NCI-H1436 treated with DMSO at 0.1 percent for 48 hours (cell line): ENCODE data around the gene PARP9.
"Not testable (repeated sequence)": the region's sequence is repeated elsewhere in the genome, so short reads cannot be mapped to it uniquely, and the experiment has no call there.

Source experiments
- DNase-seq: peaks from one replicate; lab custom pipeline; 2025; lab: John Stamatoyannopoulos, UW

PARP9 gene

DNA sequence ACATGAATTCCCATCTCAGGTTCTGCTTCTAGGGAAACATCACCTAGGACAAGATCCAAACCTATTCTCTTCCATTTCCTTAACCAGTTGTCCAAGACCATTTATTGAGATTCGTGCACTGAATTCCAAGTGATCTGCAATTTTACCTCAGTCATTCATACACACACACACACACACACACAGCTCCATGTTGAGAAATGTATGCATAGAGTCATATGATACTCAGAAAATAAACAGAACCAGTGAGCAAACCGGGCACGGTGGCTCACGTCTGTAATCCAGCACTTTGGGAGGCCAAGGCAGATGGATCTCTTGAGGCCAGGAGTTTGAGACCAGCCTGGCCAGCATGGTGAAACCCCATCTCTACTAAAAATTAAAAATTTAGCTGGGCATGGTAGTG lies 43.2 kb downstream of the PARP9 start:
- no peak for DNase-seq

DNA sequence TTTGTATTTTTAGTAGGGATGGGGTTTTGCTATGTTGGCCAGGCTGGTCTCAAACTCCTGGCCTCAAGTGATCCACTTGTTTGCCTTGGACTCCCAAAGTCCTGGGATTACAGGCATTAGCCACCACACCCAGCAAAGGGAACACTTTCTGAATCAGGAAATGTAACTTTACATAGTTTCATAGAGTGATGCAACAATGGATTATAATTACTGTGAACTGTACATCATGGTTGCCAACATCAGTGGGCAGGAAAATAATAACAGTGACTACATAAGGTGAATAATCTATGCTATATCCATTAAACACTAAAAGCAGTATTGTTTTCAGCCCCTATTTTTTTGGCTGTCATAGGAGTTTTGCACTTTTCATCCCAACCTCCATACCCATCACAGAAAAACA lies 44.4 kb downstream of the PARP9 start:
- DNase-seq = no peak

DNA sequence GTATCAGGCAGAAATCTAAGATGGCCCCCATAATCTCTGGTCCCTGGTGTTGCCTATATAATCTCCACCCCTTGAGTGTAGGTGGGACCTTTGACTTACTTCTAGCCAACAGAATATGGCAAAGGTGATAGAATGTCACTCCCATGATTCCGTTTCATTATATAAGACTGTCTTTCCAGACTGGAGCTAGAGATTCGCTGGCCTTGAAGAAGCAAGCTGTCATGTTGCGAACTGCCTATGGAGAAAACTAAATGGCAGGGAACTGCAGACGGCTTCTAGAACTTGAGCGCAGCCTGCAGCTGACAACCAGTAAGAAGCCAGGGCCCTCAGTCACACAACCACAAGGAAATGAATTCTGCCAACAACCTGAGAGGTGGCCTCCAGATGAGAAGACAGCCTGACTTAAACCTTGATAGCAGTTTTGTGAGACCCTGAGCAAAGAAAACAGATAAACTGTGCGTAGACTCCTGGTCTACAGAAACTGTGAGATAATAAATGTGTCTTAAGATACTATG lies 47.2 kb downstream of the PARP9 start:
- no peak for DNase-seq

DNA sequence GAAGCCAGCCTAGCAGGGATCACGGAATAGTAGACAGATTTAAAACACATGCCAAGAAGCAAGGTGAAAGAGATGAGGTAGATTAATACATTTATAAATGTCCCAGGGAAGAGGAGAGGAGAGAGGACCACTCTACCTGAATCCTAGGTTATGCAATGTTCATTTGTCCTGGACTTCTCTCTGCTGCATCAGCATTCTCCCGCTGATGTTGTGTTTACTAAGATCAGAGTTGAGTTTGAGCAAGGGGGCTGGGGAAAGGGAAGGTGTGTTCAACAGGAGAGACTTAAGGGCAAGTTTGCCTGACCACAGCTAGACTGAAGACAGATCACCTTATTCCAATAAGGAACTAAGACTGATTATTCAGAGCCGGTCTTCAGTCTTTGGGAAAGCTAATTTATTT lies 48.2 kb downstream of the PARP9 start:
- no peak for DNase-seq

DNA sequence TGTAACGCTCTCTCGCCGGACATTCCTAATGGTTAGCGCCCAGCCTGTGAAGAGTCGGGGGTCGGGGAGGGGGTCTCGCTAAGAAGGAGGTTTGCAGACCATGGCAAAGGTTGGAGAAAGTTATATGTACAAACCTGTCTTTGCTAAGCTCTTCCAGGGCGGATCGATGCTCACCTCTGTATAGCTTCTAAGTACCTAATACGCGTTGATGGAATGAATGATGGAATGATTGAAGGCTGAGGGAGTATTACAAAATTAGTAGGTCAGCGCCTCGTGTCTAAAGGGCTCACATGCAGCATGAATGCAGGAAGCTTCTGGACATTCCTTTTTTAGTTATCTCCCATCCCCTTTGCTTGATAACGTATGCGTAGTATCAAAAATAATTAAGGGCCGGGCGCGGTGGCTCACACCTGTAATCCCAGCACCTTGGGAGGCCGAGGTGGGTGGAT lies 49.1 kb downstream of the PARP9 start:
- no peak for DNase-seq

DNA sequence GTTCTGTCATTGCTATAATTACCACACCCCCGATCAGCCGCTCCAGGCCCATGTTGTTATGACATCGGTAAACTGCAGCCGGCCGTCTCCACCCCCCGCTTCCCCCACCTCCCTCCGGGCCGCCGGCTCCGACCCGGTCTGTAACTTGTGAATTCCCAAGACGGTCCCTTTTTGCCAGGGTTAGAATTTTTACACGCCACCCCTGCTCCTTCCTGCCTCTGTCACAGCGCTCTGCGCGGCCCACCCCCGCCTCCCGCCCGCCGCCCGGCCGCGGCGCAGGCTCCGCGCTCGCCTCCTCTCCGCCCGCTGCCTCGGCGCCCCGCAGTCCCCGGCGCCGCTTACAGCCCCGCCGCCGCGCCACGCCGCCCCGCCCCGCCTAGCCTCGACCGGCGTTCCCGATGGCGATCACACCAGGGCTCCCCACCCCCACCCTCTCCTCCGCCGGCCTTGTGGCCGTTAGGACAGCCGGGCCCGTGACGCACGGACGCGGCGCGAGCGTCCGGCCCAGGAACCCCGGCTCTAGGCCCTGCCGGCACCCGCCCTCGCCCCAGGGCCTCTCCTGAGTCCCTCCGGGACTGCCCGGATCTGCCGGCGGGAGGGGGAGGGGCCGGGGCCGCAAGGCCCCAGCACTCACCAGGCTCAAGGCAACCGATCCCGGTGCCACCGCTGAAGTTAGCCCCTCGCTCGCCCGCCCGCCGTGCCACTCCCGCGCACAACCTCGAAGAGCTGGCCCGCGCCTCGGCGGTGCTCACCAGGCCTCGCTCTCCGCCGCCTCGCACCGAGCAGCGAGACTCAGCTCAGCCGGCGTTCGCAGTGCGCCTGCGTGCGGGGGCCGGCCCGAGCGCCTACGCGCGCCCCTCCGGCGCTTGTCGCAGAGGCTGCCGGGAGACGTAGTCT lies 49.7 kb downstream of the PARP9 start, which contains the start of gene KPNA1:
KPNA1 (minus strand) TSS at position 817 of the 897 bp plus-strand sequence. CDS start 18,374 bp downstream, outside the sequence.
- peak; percentile 62 for DNase-seq

DNA sequence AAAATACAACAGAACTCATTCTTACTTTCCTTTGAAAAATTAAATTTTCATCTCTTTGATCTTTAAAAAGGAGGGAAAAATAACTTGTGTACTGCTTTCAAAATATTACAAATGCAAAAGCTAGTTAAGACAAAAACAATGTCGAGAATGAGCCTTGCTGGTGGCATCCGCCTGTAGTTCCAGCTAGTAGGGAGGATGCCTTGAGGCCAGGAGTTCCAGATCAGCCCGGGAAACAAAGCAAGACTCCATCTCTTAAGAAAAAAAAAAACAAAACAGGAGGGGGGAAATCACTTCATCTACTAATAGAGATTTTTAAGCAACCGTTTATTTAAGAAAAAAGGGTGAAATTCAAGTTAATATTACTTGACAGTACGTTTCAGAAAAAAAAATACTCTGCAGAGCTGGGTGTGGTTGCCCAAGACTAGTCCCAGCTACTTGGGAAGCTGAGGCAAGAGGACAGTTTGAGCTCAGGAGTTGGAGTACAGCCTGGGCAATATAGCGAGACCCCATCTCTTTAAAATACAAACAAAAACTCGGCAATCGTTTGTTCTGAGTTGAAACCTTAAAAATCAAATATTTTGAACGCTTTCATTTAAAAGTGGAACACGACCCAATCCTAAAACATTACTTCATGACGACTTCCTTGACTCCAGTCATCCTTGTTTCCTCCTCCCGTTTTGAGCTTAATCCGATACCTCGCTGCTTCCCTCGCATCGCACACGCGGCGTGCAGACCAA lies 50.5 kb downstream of the PARP9 start:
- peak; percentile 13 for DNase-seq

DNA sequence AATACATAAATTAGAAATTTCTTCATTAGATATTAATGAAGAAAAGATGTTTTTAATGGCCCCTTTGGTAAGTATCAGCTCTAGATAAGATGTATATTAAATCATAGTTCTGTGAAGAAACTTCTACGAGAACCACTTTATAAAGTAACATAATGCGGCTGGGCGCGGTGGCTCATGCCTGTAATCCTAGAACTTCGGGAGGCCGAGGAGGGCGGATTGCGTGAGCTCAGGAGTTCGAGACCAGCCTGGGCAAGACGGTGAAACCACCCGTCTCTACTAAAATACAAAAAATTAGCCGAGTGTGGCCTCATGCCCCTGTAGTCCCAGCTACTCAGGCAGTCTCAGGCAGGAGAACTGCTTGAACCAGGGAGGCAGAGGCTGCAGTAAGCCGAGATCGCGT lies 51.8 kb downstream of the PARP9 start:
- no peak for DNase-seq

DNA sequence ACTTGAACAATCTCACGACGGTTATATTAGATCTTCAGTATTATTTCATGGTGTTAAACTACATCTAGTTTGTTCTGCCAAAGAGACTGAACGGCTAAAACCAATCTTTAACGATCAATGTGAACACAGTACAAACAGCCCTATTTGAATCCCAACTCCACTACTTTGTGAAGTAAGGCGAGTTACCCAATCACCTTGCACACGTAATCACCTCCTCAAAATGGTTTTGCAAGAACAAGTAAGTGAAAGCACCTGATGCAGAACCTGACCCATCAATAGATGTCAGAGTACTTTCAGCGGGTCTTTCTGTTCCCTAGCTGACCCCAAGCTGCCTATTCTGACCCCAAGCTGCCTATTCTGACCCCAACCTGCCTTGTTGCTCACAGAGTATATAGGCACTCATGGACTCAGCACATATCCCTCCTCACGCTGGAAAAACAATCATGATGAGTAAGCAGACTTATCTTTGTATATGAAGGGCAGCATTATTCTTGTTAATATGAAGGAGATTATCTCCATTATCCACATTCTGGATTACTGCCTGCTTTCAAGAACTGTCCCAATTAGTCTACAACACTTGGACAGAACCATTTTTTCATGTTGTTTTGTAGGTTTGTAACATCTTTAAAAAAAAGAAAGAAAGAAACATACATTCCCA lies 53.1 kb downstream of the PARP9 start:
- DNase-seq = no peak

DNA sequence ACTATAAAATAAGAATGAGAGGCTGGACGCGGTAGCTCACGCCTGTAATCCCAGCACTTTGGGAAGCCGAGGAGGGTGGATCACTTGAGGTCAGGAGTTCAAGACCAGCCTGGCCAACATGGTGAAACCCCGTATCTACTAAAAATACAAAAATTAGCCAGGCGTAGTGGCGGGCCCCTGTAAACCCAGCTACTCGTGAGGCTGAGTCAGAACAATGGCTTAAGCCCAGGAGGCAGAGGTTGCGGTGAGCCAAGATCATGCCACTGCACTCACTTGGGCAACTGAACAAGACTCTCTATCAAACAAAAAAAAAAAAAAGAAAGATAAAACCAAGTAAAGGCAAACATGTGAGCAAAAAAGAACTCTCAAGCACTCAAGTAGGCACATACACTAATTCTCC lies 55.2 kb downstream of the PARP9 start:
- DNase-seq = not testable (repeated sequence)

DNA sequence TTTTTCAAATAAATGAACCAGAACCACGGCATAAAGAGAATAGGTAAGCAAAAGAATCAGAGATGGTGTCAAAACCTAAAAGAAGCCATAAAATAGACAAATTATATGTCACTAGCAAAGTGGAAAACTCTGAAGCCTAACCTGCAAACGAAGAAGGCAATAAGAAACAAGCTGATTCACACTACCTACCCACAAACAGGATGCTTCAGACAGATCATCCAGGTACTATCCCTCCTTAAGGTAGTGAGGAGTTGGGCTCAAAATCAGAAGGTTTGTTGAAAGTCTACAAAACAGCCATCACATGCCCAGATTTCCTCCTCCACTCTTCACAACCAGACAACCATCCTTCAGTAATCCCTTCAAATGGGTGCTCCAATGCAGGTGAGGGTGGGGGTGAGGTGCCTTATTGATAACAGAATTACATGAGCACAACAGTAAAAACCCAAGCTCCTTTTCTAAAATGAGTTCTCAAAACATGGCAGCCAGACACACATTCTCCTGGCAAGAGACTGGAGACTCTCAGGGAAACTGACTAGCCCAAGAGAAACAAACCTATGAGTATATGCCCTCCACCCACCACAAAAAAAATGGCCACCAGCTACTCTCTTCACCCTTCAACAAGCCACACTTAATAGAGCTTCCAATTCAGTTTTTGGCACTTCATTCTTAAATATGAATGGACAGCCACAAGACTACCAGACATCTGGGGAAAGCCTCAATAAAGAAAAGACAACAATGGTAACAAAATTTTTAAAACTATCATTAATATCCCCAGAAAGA lies 55.8 kb downstream of the PARP9 start:
- no peak for DNase-seq

DNA sequence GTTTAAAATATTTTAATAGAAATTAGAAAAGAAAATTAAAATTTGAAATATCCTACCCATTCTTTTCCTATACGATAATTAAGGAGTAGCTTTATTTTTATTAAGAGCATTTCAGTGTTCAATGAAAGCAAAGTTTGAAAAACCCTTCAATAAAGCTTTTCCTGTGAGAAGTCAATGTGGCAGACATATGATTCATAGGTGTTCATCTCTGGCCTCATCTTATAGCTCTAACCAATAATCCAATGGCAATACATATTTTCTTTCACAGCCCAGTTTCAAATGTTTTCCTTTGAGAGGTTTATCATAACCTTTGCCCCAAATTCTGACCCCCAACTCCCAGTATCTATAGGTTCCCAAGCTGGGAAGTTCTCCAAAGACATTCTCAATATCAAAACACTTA lies 57.6 kb downstream of the PARP9 start:
- no peak for DNase-seq

DNA sequence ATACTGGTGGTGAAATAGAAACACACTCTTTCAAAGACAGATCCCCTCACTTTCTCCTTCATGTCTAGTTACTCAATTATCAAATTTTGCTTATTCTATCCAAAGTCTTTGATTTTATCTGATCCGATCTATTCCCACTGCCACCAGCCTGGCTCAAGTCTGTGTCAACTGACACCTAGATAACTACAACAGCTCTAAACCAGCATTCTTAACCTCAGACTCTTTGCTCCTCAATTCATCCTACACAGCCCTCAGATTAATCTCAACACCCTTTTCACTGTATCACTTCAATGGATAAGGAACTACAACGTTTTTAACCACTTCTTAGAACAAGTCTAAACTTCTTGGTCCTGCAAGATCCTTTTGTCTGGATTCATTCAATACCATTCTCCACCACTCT lies 58.4 kb downstream of the PARP9 start:
- DNase-seq = no peak

DNA sequence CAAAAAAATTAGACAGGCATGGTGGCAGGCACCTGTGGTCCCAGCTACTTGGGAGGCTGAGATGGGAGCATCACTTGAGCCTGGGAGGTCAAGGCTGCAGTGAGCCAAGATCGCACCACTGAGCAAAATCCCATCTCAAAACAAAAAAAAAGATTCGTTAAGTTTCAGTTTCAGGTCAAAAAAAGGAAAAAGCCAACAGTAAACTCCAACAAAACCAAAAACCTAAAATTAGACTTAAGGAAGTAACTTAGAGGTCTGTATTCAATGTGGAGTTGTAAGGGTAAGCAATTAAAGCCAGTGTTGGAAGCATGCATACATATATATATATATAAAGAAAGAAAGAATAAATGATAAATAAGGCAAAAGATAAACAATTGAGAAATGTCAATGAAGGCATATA lies 61.2 kb downstream of the PARP9 start:
- DNase-seq = no peak

DNA sequence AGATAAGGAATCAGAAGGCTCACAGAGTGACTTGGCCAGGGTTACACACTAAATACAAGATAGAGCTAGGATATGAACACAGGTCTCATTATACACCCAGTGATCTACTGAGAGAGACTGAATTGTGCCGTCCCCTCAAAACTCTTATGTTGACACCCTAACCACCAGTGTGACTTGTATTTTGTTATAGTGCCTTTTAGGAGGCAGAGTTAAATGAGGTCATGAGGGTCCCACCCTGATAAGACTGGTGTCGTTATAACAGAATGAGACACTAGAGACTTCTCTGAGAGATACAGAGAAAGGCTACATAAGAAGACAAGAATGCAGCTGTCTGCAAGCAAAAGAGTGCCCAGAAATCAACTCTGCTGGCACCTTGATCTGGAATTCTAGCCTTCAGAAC lies 62.0 kb downstream of the PARP9 start:
- no peak for DNase-seq

DNA sequence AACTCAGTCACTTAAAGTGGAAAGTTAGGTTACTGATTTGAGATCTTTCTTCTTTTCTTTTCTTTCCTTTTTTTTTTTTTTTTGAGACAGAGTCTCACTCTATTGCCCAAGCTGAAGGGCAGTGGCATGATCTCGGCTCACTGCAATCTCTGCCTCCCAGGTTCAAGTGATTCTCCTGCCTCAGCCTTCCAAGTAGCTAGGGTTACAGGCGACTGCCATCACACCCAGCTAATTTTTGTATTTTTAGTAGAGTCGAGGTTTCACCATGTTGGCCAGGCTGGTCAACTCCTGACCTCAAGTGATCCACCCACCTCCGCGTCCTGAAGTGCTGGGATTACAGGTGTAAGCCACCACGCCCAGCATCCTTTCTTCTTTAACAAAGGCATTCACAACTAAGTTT lies 63.1 kb downstream of the PARP9 start:
- DNase-seq = not testable (repeated sequence)

DNA sequence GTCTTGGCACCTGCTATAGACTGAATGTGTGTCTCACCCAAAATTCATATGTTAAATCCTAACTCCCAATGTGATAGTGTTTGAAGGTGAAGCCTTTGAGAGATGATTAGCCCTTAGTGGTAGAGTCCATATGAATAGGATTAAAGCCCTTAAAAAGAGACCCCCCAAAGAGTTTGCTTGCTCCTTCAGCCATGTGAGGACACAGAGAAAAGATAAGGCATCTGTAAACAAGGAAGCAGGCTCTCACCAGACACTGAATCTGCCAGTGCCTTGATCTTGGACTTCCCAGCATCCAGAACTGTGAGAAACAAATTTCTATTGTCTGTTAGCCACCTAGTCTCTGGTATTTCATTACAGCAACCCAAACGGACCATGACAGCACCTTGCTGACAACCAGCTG lies 65.9 kb downstream of the PARP9 start:
- no peak for DNase-seq

DNA sequence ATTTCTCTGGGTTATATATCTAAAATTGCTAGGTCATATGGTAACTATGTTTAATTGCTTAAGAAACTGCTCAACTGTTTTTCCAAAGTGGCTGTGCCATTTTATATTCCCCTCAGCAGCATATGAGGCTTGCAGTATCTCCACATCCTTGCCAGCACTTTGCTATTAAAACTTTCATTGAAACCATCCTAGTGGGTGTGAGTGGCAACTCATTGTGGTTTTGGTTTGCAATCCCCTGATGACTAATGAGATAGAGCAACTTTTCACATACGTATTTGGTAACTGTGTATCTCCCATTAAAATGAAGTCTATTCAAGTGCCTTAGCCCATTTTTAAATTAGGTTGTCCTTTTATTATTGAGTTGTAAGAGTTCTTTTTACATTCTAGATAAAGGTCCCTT lies 66.7 kb downstream of the PARP9 start:
- no peak for DNase-seq

DNA sequence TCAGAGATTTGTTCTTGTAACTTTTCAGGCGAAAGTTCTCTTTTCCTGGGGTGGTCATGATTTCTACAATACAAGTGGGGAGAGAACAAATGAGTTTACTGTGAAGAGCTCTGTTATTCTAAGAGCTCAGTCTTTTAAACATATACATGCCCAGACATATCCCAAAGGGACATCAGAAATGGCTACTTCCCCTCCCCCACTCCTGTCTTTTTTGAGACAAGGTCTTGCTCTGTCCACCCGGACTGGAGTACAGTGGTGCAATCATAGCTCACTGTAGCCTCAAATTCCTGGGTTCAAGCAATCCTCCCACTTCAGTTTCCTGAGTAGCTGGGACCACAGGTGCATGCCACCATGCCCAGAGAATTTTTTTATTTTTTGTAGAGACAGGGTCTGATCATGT lies 67.6 kb downstream of the PARP9 start:
- no peak for DNase-seq

DNA sequence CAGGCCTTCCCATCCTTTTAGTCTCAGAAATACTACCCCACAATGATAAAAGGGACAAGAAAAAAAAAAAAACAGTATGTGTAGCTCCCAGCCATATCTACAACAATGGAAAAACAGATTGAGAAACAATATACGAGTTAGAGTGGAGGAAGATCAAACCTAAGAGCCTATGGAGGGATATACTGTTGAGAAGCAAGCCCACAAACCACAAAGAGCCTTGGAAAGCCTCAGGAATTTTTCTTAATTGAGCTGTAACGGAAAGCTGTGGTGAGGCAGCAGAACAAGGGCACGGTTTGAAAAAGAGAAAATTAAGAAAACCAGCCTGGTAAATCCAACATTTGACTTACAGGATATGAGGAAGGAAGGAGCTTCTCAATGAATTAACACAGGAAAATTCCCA lies 70.8 kb downstream of the PARP9 start:
- no peak for DNase-seq

DNA sequence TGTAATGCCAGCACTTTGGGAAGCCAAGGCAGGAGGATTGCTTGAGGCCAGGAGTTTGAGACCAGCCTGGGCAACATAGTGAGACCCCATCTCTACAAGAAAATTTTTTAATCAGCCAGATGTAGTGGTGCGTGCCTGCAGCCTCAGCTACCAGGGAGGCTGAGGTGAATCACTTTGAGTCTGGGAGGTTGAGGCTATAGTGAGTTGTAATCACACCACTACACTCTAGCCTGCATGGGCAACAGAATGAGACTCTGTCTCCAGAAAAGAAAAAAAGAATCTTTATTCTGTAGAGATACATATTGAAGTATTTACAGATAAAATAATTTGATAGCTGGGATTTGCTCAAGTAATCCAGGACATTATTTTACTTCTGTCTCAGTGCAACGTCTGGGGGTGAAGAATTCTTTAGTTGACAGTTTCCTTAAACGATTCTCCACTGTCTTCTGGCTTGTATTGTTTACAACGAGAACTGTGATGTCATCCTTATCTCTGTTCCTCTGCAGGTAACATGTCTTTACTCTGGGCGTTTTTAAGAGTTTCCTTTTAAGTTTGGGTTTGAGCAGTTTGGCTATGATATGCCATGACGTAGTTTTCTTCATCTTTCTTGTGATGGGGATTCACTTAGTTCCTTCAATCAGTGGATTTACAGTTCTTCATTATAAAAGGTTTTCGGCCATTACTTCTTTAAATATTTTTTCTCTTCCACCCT lies 75.7 kb downstream of the PARP9 start:
- no peak for DNase-seq
